Neural crest cell (in vitro differentiated cells): ENCODE results near the gene GBP7. TPM values are rescaled to one million over a fixed set of nuclear protein-coding genes. Genes with fewer than 3 reads are reported as not detected.
"Not testable (repeated sequence)": the region's sequence is repeated elsewhere in the genome, so short reads cannot be mapped to it uniquely, and the experiment has no call there.

Experiments
- DNase-seq: peaks from one replicate; pipeline ENCODE4 v3.0.0; 2021; ENCODE audit warnings: low read depth, mixed read lengths, low spot score
- H3K27ac Mint-ChIP-seq: one replicate; pipeline ENCODE4 v1.8.0; 2021; ENCODE audit warnings: mild to moderate bottlenecking, mixed read lengths; ENCODE audit not compliant: unreplicated experiment
- H3K27me3 Mint-ChIP-seq: 2 replicates; pipeline ENCODE4 v1.8.0; 2021; ENCODE audit warnings: low read depth, mild to moderate bottlenecking, mixed read lengths
- H3K36me3 Mint-ChIP-seq: 2 replicates; pipeline ENCODE4 v1.8.0; 2021; ENCODE audit warnings: low read depth, mild to moderate bottlenecking, mixed read lengths
- H3K4me1 Mint-ChIP-seq: 2 replicates; pipeline ENCODE4 v1.8.0; 2021; ENCODE audit warnings: mixed read lengths
- H3K4me3 Mint-ChIP-seq: one replicate; pipeline ENCODE4 v1.8.0; 2021; ENCODE audit warnings: mild to moderate bottlenecking, mixed read lengths
- H3K9me3 Mint-ChIP-seq: 2 replicates; pipeline ENCODE4 v1.8.0; 2021; ENCODE audit warnings: mixed read lengths
- total RNA-seq: library from RNA; stranded (reverse); gene quantifications from 2 replicates; pipeline ENCODE4 v1.2.1, GENCODE V29; 2021
- TF ChIP-seq, protein P1 (sequence below): fragments of 200-600 bp; sonication (generic); conservative IDR thresholded peaks from 2 replicates; pipeline ENCODE4 v1.5.0; 2021; ENCODE audit warnings: antibody characterized with exemption, mild to moderate bottlenecking

The GBP7 gene
- total RNA-seq, 1 donor from 2014 or later, result not detected

DNA sequence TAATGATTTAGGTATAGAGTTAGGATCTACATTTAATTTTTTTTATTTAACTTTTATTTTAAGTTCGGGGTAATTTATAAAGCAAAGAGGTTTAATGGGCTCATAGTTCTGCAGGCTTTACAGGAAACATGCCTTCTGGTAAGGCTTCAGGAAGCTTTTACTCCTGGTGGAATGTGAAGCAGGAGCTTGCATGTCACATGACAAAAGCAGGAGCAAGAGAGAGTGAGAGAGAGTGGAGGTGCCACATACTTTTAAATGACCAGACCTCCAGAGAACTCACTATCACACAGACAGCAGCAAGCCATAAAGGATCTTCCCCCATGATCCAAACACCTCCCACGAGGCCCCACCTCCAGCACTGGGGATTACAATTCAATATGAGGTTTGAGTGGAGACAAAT lies 32.3 kb downstream of the GBP7 start:
- TF ChIP-seq, protein P1, sequence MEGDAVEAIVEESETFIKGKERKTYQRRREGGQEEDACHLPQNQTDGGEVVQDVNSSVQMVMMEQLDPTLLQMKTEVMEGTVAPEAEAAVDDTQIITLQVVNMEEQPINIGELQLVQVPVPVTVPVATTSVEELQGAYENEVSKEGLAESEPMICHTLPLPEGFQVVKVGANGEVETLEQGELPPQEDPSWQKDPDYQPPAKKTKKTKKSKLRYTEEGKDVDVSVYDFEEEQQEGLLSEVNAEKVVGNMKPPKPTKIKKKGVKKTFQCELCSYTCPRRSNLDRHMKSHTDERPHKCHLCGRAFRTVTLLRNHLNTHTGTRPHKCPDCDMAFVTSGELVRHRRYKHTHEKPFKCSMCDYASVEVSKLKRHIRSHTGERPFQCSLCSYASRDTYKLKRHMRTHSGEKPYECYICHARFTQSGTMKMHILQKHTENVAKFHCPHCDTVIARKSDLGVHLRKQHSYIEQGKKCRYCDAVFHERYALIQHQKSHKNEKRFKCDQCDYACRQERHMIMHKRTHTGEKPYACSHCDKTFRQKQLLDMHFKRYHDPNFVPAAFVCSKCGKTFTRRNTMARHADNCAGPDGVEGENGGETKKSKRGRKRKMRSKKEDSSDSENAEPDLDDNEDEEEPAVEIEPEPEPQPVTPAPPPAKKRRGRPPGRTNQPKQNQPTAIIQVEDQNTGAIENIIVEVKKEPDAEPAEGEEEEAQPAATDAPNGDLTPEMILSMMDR, result no peak
- Mint-ChIP-seq H3K27ac (no peak overlapping the region), H3K4me1 (no peaks in the 10 kb centered on the region), H3K27me3 (peaks cover 8% of the 10 kb centered on the region), H3K9me3 (no peaks in the 10 kb centered on the region), H3K36me3 (no peaks in the 10 kb centered on the region), H3K4me3 (no peak overlapping the region)
- no peak for DNase-seq

DNA sequence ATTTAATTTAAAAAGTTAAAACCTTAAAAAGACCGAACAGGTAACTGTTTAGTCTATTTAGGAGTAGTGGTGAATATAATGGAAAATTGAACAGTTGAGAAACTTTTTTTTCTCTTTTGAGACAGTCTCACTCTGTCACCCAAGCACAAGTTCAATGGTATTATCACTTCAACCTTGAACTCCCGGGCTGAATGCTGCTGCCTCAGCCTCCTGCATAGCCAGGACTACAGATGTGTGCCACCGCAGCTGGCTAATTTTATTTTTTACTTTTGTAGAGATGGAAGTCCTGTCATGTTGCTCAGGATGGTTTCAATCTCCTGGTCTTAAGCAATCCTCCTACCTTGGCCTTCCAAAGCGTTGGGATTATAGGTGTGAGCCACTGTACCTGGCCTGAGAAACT lies 33.6 kb downstream of the GBP7 start:
- no peak overlapping the region for H3K27ac Mint-ChIP-seq
- H3K36me3 Mint-ChIP-seq, result no peaks in the 10 kb centered on the region
- no peaks in the 10 kb centered on the region for H3K4me1 Mint-ChIP-seq
- H3K4me3 Mint-ChIP-seq, result no peak overlapping the region
- no peaks in the 10 kb centered on the region for H3K9me3 Mint-ChIP-seq
- H3K27me3 Mint-ChIP-seq, result peaks cover 14% of the 10 kb centered on the region
- TF ChIP-seq, protein P1, result no peak
- DNase-seq, result no peak

DNA sequence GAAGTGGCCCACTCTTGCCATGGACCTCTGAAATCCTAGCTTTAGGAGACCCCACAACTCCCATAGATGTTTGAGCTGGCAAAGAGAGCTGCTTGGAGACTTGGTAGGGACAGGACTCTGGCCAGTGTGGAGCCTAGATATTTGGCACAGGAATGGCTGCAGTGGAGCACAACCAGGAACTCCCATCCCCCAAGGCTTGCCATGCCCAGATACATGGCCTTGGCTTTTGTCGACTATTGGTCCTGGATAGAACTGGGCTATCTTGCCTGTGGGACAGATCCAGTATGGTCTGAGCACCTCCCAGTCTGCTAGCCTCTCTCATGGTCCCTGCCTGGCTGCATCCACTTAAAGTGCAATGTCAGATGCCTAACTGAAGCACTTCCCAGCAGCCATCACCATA lies 42.1 kb downstream of the GBP7 start:
- TF ChIP-seq, protein P1, result no peak
- Mint-ChIP-seq H3K27ac (no peak overlapping the region), H3K4me3 (no peak overlapping the region)

DNA sequence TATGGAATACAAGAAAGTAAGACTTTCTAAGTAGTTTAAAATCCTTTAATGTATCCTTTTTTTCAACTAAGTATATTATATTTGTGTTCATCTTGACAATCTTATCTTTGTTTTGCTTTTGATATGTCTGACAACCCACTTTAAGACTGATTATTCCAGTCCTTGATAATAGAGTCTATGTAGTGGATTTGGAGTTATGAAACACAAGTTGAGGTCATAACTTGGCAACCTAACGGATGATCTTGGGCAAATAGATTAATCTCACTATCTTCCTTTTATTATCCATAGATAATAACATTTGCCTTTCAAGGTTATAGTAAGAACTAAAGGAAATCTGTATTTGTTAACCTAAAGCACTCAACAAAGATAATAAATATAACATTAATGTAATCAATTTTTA lies 45.1 kb downstream of the GBP7 start:
- H3K4me1 Mint-ChIP-seq, result peaks cover 4% of the 10 kb centered on the region
- H3K9me3 Mint-ChIP-seq, result peaks cover 4% of the 10 kb centered on the region
- TF ChIP-seq, protein P1, result no peak
- no peaks in the 10 kb centered on the region for H3K27me3 Mint-ChIP-seq
- H3K4me3 Mint-ChIP-seq, result no peak overlapping the region
- no peak for DNase-seq
- H3K27ac Mint-ChIP-seq, result no peak overlapping the region
- H3K36me3 Mint-ChIP-seq, result no peaks in the 10 kb centered on the region

More for the DNA sequence above, 42.1 kb downstream of the GBP7 start:
- H3K27me3 Mint-ChIP-seq, result peaks cover 17% of the 10 kb centered on the region
- no peaks in the 10 kb centered on the region for H3K9me3 Mint-ChIP-seq
- no peaks in the 10 kb centered on the region for H3K36me3 Mint-ChIP-seq
- DNase-seq, result no peak
- peaks cover 4% of the 10 kb centered on the region for H3K4me1 Mint-ChIP-seq

GRCh38 chr1:89129911-89130310 lies 45.9 kb downstream of the GBP7 start:
- Mint-ChIP-seq H3K9me3 (peaks cover 4% of the 10 kb centered on the region), H3K36me3 (no peaks in the 10 kb centered on the region), H3K27ac (no peak overlapping the region), H3K4me3 (no peak overlapping the region), H3K27me3 (no peaks in the 10 kb centered on the region), H3K4me1 (peaks cover 4% of the 10 kb centered on the region)
- TF ChIP-seq, protein P1, result no peak
- DNase-seq, result no peak

DNA sequence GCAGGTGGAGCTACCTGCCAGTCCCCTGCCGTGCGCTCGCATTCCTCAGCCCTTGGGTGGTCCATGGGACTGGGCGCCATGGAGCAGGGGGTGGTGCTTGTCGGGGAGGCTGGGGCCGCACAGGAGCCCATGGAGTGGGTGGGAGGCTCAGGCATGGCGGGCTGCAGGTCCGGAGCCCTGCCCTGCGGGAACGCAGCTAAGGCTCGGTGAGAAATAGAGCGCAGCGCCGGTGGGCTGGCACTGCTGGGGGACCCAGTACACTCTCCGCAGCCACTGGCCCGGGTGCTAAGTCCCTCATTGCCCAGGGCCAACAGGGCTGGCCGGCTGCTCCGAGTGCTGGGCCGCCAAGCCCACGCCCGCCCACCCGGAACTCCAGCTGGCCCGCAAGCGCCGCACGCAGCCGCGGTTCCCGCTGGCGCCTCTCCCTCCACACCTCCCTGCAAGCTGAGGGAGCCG lies 47.8 kb downstream of the GBP7 start:
- H3K27ac Mint-ChIP-seq, H3K9me3 Mint-ChIP-seq, DNase-seq, H3K4me3 Mint-ChIP-seq, H3K27me3 Mint-ChIP-seq, H3K4me1 Mint-ChIP-seq, H3K36me3 Mint-ChIP-seq: not testable (repeated sequence)

DNA sequence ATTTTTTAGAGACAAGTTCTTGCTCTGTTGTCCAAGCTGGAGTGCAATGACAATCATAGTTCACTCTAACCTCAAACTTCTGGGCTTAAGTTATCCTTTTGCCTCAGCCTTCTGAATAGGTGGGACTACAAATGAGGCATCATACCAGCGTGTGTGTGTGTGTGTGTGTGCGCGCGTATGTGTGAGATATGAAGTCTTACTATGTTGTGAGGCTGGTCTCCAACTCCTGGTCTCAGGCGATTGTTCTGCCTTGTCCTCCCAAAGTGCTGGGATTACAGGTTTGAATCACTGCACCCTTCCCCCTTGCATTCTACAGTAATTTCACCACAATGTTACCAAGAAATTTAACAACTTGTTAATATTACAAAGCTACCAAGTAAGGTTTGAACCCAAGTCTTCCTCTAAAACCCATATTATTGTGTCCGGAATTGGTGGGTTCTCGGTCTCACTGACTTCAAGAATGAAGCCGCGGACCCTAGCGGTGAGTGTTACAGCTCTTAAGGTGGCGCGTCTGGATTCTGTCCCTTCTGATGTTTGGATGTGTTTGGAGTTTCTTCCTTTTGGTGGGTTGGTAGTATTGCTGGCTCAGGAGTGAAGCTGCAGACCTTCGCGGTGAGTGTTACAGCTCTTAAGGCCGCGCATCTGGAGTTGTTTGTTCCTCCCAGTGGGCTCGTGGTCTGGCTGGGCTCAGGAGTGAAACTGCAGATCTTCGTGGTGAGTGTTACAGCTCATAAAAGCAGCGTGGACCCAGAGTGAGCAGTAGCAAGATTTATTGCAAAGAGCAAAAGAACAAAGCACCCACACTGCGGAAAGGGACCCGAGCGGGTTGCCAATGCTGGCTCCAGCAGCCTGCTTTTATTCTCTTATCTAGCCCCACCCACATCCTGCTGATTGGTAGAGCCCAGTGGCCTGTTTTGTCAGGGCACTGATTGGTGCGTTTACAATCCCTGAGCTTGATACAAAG lies 48.9 kb downstream of the GBP7 start:
- DNase-seq, H3K36me3 Mint-ChIP-seq, H3K4me3 Mint-ChIP-seq, H3K27me3 Mint-ChIP-seq, H3K9me3 Mint-ChIP-seq, H3K4me1 Mint-ChIP-seq, H3K27ac Mint-ChIP-seq: not testable (repeated sequence)
